Measurements from ENCODE around the gene OR2AG2. TPM values are rescaled to one million over a fixed set of nuclear protein-coding genes. Genes with fewer than 3 reads are reported as not detected.

OR2AG2 gene
- total and polyA plus RNA-seq, 2 donors (not counting 1 experiment from before 2014, with no cell fraction given): 0.27 TPM; not detected in 1

DNA sequence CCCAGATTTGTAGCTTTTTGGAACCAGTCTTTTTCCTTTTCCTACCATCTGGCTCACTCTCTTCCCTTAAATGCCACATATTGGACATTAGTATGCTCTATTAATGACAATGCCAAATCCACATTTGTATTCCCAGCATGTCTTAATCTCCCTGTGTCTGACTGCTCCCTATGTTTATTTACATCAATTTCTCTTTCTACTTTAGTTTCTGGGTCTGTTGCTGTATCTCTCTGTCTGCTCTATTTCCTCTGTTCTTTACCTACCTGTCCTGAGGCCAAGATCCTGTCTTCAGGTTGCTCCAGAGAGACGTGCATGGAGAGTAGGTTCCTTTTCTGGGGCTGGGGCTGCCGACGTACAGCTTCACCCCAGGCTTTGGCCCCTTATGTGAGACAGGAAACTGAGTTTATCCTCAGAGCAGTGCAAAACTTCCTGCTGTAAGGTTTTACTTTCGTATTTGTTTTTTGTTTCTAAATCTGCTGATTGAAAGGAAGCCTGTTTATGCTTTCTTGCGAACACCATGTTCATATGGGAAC lies 25.6 kb downstream of the OR2AG2 start:
- intact Hi-C loops (cut with micrococcal nuclease): loop anchor here (1.0 to 2.0 kb wide), 2 partner anchors 11 to 143 kb away; partner anchors contain the start of genes ILK and RRP8
- Mint-ChIP-seq H3K4me1 (peaks cover 25% of the 10 kb centered on the region), H3K27ac (no peak overlapping the region), H3K9me3 (ENCODE audit: insufficient read depth) (no peaks in the 10 kb centered on the region), H3K27me3 (no peaks in the 10 kb centered on the region), H3K4me3 (no peak overlapping the region)
- Histone ChIP-seq H3K27me3 (replicated peaks in 1 of 4; ENCODE audit: control extremely low read depth in 1 of 4, control insufficient read depth in 3 of 4, insufficient read depth in 4 of 4, low read length in 3 of 4) (no peaks in the 10 kb centered on the region), H4K20me1 (ENCODE audit: control insufficient read depth, insufficient read depth, low read length, poor library complexity, severe bottlenecking) (peaks cover 5% of the 10 kb centered on the region), H3K9ac (ENCODE audit: low read length) (peak overlapping the region; percentile 90), H2AFZ (ENCODE audit: insufficient read depth, low read depth, low read length, poor library complexity, severe bottlenecking) (peak overlapping the region; percentile 95), H3K9me3 (ENCODE audit: control extremely low read depth in 1 of 3, control insufficient read depth in 2 of 3, insufficient read depth in 1 of 3, low read length in 2 of 3) (no peaks in the 10 kb centered on the region), H3K36me3 (replicated peaks in 1 of 2; ENCODE audit: control extremely low read depth in 1 of 2, control insufficient read depth in 1 of 2, extremely low read depth in 1 of 2, insufficient read depth in 2 of 2, low read length in 1 of 2) (peaks cover 0 to 2% of the 10 kb centered on the region in 2 experiments), H3K27ac (ENCODE audit: low read length in 2 of 2) (peak overlapping the region; percentile 83 to 95), H3K4me3 (ENCODE audit: control extremely low read depth in 1 of 5, extremely low read depth in 1 of 5, insufficient read depth in 1 of 5, low read depth in 2 of 5, low read length in 4 of 5) (peak overlapping the region; percentile 54 to 95 (median 80)), H3K4me2 (replicated peaks; ENCODE audit: low read depth, low read length, poor library complexity, severe bottlenecking) (peak overlapping the region; percentile 86), H3K4me1 (ENCODE audit: control insufficient read depth in 2 of 2, insufficient read depth in 2 of 2, low read length in 2 of 2) (peaks cover 49 to 58% of the 10 kb centered on the region in 2 donors), H3K79me2 (ENCODE audit: control insufficient read depth, insufficient read depth, low read length) (peaks cover 64% of the 10 kb centered on the region)
- POLR2A ChIA-PET: interaction anchor here (0.7 to 1.7 kb wide), 4 partner anchors 9 to 142 kb away, joined by 3 to 9 read pairs (median 4); partner anchors contain the start of gene MRPL17
- WGBS (ENCODE audit: insufficient coverage): 0% methylated on average over 4 of the region's 5 CpGs
- no peak for TF ChIP-seq EZH2 (IDR thresholded peaks at IDR 0.05; ENCODE audit: borderline replicate concordance, insufficient read depth, low read depth, low read length, poor library complexity, severe bottlenecking)
- TF ChIP-seq, protein P1, sequence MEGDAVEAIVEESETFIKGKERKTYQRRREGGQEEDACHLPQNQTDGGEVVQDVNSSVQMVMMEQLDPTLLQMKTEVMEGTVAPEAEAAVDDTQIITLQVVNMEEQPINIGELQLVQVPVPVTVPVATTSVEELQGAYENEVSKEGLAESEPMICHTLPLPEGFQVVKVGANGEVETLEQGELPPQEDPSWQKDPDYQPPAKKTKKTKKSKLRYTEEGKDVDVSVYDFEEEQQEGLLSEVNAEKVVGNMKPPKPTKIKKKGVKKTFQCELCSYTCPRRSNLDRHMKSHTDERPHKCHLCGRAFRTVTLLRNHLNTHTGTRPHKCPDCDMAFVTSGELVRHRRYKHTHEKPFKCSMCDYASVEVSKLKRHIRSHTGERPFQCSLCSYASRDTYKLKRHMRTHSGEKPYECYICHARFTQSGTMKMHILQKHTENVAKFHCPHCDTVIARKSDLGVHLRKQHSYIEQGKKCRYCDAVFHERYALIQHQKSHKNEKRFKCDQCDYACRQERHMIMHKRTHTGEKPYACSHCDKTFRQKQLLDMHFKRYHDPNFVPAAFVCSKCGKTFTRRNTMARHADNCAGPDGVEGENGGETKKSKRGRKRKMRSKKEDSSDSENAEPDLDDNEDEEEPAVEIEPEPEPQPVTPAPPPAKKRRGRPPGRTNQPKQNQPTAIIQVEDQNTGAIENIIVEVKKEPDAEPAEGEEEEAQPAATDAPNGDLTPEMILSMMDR (IDR thresholded peaks at IDR 0.05): no peak
- DNase-seq: peak; percentile 74
- CTCF ChIA-PET: interaction anchor here (0.9 to 18.2 kb wide), 12 partner anchors 5 to 750 kb away, joined by 3 to 760 read pairs (median 4); partner anchors contain the start of genes ARFIP2, MRPL17, OR2AG2 and TIMM10B
- peak; percentile 84 for ATAC-seq (ENCODE audit: low read depth)
